Caco-2 (cell line): ENCODE measurements around the gene GRIA1. TPM values are rescaled to one million over a fixed set of nuclear protein-coding genes. Genes with fewer than 3 reads are reported as not detected.

ENCODE experiments used
- BruUV-seq: library from RNA; stranded (reverse); fragments of 400-500 nt; replicated peaks from 2 replicates; lab custom pipeline; 2021; lab: Mats Ljungman, UMichigan
- CTCF ChIA-PET: fragments of 300-600 bp; sonication (Branson Sonifier 250); formaldehyde crosslinking; loops from one replicate; lab custom pipeline; 2022; ENCODE audit warnings: antibody characterized with exemption; lab: Charles Lee
- POLR2A ChIA-PET: fragments of 300-600 bp; sonication (Branson Sonifier 250); formaldehyde crosslinking; loops from one replicate; lab custom pipeline; 2022; ENCODE audit warnings: antibody characterized with exemption; lab: Charles Lee
- DNase-seq, 2 experiments: peaks; one replicate each; pipeline versions ENCODE4 v3.0.0 to v3.0.0-alpha.2; 2020 to 2022
- H3K27me3 ChIP-seq: replicated peaks from 2 replicates; pipeline ENCODE4 v1.6.0; 2011; ENCODE audit warnings: low read length; ENCODE audit not compliant: control insufficient read depth, insufficient read depth
- H3K36me3 ChIP-seq: 2 replicates; pipeline ENCODE4 v1.5.1; 2011; ENCODE audit warnings: low read length; ENCODE audit not compliant: control insufficient read depth, insufficient read depth
- H3K4me1 ChIP-seq: fragments of 250-450 bp; sonication (Bioruptor Pico); 2 replicates; pipeline ENCODE4 v1.5.1; 2020; ENCODE audit warnings: mild to moderate bottlenecking
- H3K4me3 ChIP-seq: 2 replicates; pipeline ENCODE4 v1.5.1; 2011; ENCODE audit warnings: low read depth, mild to moderate bottlenecking, control low read depth, low read length
- H3K9me3 ChIP-seq: fragments of 250-450 bp; sonication (Bioruptor Pico); 2 replicates; pipeline ENCODE4 v1.5.1; 2020; ENCODE audit warnings: mild to moderate bottlenecking, moderate library complexity
- H3K27ac Mint-ChIP-seq: one replicate; pipeline ENCODE4 v1.8.0; 2022; ENCODE audit warnings: mixed read lengths; ENCODE audit not compliant: unreplicated experiment
- H3K27me3 Mint-ChIP-seq: one replicate; pipeline ENCODE4 v1.8.0; 2022; ENCODE audit warnings: mixed read lengths; ENCODE audit not compliant: insufficient read depth, unreplicated experiment
- H3K36me3 Mint-ChIP-seq: one replicate; pipeline ENCODE4 v1.8.0; 2022; ENCODE audit warnings: mild to moderate bottlenecking, mixed read lengths; ENCODE audit not compliant: insufficient read depth, unreplicated experiment
- H3K4me1 Mint-ChIP-seq: one replicate; pipeline ENCODE4 v1.8.0; 2022; ENCODE audit warnings: low read depth, mixed read lengths; ENCODE audit not compliant: unreplicated experiment
- H3K4me3 Mint-ChIP-seq: one replicate; pipeline ENCODE4 v1.8.0; 2022; ENCODE audit warnings: mild to moderate bottlenecking, moderate library complexity, mixed read lengths; ENCODE audit not compliant: unreplicated experiment
- H3K9me3 Mint-ChIP-seq: one replicate; pipeline ENCODE4 v1.8.0; 2022; ENCODE audit warnings: mixed read lengths; ENCODE audit not compliant: unreplicated experiment
- intact Hi-C: fragments of 100-400 bp; cut with micrococcal nuclease; formaldehyde crosslinking; loops from one replicate; pipeline ENCODE4 v1.10.0; 2022; ENCODE audit not compliant: unreplicated experiment
- total RNA-seq: library from RNA; stranded (reverse); gene quantifications from 2 replicates; pipeline ENCODE4 v1.2.3, GENCODE V29; 2022
- TF ChIP-seq, protein P1 (sequence below), 2 experiments: fragments of 200-600 bp in 1 of 2; IDR thresholded peaks; 1 replicate in 1 of 2; 2 replicates in 1 of 2; pipeline versions ENCODE4 v1.5.1 to v1.8.0; 2011 to 2022; ENCODE audit warnings: antibody characterized with exemption in 1 of 2, control low read depth in 1 of 2, inconsistent platforms in 1 of 2, low read depth in 1 of 2, low read length in 1 of 2, mild to moderate bottlenecking in 1 of 2, moderate library complexity in 1 of 2; ENCODE audit not compliant: insufficient read depth in 1 of 2, severe bottlenecking in 1 of 2, unreplicated experiment in 1 of 2

GRIA1 gene
- total RNA-seq, 1 experiment from 2014 or later = not detected

DNA sequence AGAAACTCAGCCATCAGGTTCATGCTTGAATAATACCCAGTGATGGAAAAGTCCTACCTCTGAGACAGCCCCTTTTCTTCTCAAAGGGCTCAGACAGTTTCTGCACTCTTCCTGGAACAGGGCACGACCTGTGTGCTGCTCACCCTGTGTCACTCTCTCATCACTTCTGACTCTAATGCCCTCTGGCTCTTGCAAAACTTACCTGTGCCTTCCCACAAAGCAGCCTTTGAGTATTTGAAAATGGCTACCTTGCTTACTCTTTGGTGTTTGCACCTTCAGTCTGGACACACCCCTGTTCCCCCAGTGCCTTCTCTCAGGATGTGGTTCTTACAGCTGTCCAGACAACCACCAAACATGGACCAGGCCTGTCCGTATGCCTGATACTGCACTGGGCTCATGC, 171.4 kb downstream of the GRIA1 start:
- BruUV-seq = no TSS peak
- Histone ChIP-seq H3K4me3 (no peak overlapping the region), H3K27me3 (no peaks in the 10 kb centered on the region), H3K4me1 (no peaks in the 10 kb centered on the region), H3K9me3 (no peaks in the 10 kb centered on the region), H3K36me3 (no peaks in the 10 kb centered on the region)
- POLR2A ChIA-PET = no interaction called here
- Mint-ChIP-seq H3K27ac (no peak overlapping the region), H3K36me3 (no peaks in the 10 kb centered on the region), H3K27me3 (peaks cover 4% of the 10 kb centered on the region), H3K4me1 (no peaks in the 10 kb centered on the region), H3K9me3 (no peaks in the 10 kb centered on the region), H3K4me3 (no peak overlapping the region)
- TF ChIP-seq, protein P1, sequence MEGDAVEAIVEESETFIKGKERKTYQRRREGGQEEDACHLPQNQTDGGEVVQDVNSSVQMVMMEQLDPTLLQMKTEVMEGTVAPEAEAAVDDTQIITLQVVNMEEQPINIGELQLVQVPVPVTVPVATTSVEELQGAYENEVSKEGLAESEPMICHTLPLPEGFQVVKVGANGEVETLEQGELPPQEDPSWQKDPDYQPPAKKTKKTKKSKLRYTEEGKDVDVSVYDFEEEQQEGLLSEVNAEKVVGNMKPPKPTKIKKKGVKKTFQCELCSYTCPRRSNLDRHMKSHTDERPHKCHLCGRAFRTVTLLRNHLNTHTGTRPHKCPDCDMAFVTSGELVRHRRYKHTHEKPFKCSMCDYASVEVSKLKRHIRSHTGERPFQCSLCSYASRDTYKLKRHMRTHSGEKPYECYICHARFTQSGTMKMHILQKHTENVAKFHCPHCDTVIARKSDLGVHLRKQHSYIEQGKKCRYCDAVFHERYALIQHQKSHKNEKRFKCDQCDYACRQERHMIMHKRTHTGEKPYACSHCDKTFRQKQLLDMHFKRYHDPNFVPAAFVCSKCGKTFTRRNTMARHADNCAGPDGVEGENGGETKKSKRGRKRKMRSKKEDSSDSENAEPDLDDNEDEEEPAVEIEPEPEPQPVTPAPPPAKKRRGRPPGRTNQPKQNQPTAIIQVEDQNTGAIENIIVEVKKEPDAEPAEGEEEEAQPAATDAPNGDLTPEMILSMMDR (IDR thresholded peaks at IDR 0.05; ENCODE audit: insufficient read depth in 1 of 2, low read depth in 1 of 2, low read length in 1 of 2, severe bottlenecking in 1 of 2, unreplicated experiment in 1 of 2) = no peak
- CTCF ChIA-PET = no interaction called here
- no peak for DNase-seq
- intact Hi-C loops = no loop called here

DNA sequence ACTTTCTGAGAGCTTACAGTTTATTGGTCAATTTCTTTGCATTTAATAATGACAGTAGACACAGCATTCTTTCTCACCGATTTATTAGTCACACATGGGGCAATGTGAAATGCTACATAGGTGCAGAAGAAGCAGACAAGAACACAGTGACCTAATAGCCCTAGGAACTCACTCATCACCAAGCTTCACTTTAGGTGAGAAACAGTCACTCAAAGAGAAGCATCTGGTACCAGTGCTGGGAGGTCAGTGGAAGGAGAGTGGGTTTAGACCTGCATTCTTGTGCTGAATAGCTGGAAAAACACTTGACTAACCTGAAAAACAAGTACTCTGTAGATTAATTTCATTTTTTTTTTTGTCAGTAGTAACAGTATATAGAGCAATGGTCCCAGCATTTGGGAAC, 179.6 kb downstream of the GRIA1 start:
- Histone ChIP-seq H3K4me1 (no peaks in the 10 kb centered on the region), H3K36me3 (no peaks in the 10 kb centered on the region), H3K27me3 (no peaks in the 10 kb centered on the region; the same call in 1 of the 2 replicates), H3K4me3 (no peak overlapping the region), H3K9me3 (no peaks in the 10 kb centered on the region)
- Mint-ChIP-seq H3K27ac (no peak overlapping the region), H3K4me3 (no peak overlapping the region), H3K27me3 (peaks cover 10% of the 10 kb centered on the region), H3K9me3 (no peaks in the 10 kb centered on the region), H3K36me3 (no peaks in the 10 kb centered on the region), H3K4me1 (no peaks in the 10 kb centered on the region)
- intact Hi-C loops = no loop called here
- CTCF ChIA-PET = no interaction called here
- POLR2A ChIA-PET = no interaction called here
- TF ChIP-seq, protein P1 (IDR thresholded peaks at IDR 0.05; ENCODE audit: insufficient read depth in 1 of 2, low read depth in 1 of 2, low read length in 1 of 2, severe bottlenecking in 1 of 2, unreplicated experiment in 1 of 2) = no peak
- DNase-seq = no peak
- no TSS peak for BruUV-seq

DNA sequence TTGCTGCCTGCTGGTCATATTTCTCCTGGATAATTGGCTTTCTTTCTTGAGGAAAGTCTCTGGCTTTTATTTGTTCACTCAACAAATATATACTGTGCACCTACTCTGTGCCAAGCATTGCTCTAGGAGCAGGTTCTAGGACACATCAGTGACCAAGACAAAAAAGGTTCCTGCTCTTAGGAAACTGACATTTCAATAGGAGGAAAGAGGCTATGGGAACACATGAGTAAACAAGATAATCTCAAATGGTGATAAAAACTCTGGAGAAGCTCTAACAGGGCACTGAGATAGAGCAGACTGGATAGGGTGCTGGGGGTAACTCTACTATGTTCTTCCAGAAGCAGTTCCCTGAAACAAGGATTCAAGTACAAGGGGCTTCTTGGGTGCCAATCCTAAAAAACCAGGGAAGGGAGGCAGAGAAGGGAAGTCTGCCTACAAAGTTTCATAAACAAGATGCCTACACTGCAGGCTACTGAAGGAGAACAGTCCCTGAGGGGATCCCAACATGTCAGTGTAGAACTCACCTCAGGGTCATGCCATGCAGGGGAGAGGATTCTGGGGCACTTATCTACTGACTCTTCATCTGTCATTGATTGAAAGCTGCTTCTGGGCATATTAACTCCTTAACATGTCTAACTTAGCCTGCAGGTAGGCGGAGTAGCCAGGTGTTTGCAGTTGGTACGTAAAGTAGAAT, 181.3 kb downstream of the GRIA1 start:
- peaks cover 14% of the 10 kb centered on the region for H3K27me3 Mint-ChIP-seq
- ChIA-PET POLR2A (no interaction called here), CTCF (no interaction called here)
- no peaks in the 10 kb centered on the region for H3K4me1 ChIP-seq
- H3K9me3 Mint-ChIP-seq = no peaks in the 10 kb centered on the region
- DNase-seq = no peak
- H3K27me3 ChIP-seq = no peaks in the 10 kb centered on the region; the same call in 1 of the 2 replicates
- no peak overlapping the region for H3K27ac Mint-ChIP-seq
- BruUV-seq = no TSS peak
- H3K36me3 Mint-ChIP-seq = no peaks in the 10 kb centered on the region
- no peaks in the 10 kb centered on the region for H3K36me3 ChIP-seq
- intact Hi-C loops = no loop called here
- TF ChIP-seq, protein P1 (IDR thresholded peaks at IDR 0.05; ENCODE audit: insufficient read depth in 1 of 2, low read depth in 1 of 2, low read length in 1 of 2, severe bottlenecking in 1 of 2, unreplicated experiment in 1 of 2) = no peak
- H3K9me3 ChIP-seq = no peaks in the 10 kb centered on the region
- no peaks in the 10 kb centered on the region for H3K4me1 Mint-ChIP-seq
- H3K4me3 Mint-ChIP-seq = no peak overlapping the region
- no peak overlapping the region for H3K4me3 ChIP-seq
